ENCODE data around the gene CDKL4. TPM values are rescaled to one million over a fixed set of nuclear protein-coding genes. Genes with fewer than 3 reads are reported as not detected.

The CDKL4 gene
- total RNA-seq, 1 donor from 2014 or later, result 0.66 TPM

DNA sequence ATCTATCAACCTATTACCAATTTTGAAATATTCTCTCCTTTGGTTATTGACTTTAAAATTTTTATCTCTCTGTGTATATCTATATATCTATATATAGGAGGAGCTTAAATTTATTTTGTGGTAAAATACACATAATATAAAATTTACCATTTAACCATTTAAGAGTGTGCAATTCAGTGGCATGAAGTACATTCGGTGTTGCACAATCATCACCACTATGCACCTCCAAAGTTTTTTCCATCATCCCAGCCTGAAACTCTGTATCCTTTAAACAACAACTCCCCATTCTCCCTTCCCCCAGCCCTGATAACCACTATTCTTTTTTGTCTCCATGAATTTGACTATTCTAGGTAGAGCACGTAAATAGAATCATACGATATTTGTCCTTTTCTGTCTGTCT, 49.1 kb downstream of the CDKL4 start:
- Histone ChIP-seq H3K9me3 (replicated peaks) (peaks cover 12% of the 10 kb centered on the region), H3K4me3 (no peak overlapping the region), H3K36me3 (peaks cover 4% of the 10 kb centered on the region), H3K27ac (replicated peaks) (no peak overlapping the region), H3K27me3 (ENCODE audit: low read depth) (no peaks in the 10 kb centered on the region), H3K4me1 (no peaks in the 10 kb centered on the region)
- TF ChIP-seq, protein P1, sequence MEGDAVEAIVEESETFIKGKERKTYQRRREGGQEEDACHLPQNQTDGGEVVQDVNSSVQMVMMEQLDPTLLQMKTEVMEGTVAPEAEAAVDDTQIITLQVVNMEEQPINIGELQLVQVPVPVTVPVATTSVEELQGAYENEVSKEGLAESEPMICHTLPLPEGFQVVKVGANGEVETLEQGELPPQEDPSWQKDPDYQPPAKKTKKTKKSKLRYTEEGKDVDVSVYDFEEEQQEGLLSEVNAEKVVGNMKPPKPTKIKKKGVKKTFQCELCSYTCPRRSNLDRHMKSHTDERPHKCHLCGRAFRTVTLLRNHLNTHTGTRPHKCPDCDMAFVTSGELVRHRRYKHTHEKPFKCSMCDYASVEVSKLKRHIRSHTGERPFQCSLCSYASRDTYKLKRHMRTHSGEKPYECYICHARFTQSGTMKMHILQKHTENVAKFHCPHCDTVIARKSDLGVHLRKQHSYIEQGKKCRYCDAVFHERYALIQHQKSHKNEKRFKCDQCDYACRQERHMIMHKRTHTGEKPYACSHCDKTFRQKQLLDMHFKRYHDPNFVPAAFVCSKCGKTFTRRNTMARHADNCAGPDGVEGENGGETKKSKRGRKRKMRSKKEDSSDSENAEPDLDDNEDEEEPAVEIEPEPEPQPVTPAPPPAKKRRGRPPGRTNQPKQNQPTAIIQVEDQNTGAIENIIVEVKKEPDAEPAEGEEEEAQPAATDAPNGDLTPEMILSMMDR (IDR thresholded peaks at IDR 0.05; ENCODE audit: borderline replicate concordance), result no peak
- no peak for DNase-seq
- intact Hi-C loops (cut with micrococcal nuclease), result no loop called here

DNA sequence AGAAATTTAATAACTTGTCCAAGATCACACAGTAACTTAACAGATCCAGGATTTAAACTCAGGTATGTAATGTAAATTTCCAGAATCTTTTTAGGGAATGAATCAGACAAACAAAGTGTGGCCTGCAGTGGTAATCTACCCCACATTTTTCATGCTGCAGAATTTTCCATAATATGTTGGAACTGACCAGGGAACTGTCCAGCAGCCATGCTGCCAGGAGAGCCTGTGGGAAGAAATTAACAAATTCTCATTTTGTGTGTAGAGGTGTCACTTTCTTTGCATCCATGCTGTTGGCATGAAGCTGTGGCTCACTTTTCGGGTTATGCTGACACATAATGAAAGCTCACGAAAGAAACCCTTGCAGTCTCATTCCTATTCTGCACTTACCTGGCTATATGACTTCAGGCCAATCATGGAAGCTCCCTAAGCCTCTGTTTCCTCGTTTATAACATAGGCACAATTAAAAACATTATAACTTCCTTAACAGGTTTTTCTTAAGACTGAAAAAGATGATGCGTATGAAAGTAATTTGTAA, 54.7 kb downstream of the CDKL4 start:
- Histone ChIP-seq H3K27ac (replicated peaks) (no peak overlapping the region), H3K9me3 (replicated peaks) (no peaks in the 10 kb centered on the region), H3K4me1 (no peaks in the 10 kb centered on the region), H3K4me3 (no peak overlapping the region), H3K36me3 (no peaks in the 10 kb centered on the region), H3K27me3 (ENCODE audit: low read depth) (no peaks in the 10 kb centered on the region)
- TF ChIP-seq, protein P1 (IDR thresholded peaks at IDR 0.05; ENCODE audit: borderline replicate concordance), result no peak
- DNase-seq, result no peak
- intact Hi-C loops (cut with micrococcal nuclease), result no loop called here

DNA sequence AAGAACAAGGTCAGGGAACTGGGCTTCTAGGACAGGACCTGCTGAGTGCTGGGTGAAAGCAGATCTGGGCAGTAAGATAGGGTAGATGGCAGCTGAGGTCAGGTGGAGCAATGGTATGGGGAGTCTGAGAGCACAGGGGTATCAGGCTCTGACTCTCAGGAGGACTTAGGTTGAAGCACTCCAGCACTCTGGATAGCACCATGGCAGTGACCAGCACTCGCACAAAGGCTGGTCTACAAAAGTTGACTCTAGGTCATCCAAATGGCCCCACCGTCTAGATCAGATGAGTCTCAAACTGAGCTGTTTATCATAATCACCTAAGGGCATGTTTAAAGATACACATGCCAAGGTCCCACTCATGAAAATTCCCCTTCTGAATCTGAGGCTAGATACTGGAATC, 60.1 kb downstream of the CDKL4 start:
- intact Hi-C loops (cut with micrococcal nuclease), result no loop called here
- Histone ChIP-seq H3K4me3 (no peak overlapping the region), H3K27me3 (ENCODE audit: low read depth) (no peaks in the 10 kb centered on the region), H3K36me3 (no peaks in the 10 kb centered on the region), H3K27ac (replicated peaks) (no peak overlapping the region), H3K4me1 (no peaks in the 10 kb centered on the region), H3K9me3 (replicated peaks) (no peaks in the 10 kb centered on the region)
- DNase-seq, result no peak
- TF ChIP-seq, protein P1 (IDR thresholded peaks at IDR 0.05; ENCODE audit: borderline replicate concordance), result no peak

DNA sequence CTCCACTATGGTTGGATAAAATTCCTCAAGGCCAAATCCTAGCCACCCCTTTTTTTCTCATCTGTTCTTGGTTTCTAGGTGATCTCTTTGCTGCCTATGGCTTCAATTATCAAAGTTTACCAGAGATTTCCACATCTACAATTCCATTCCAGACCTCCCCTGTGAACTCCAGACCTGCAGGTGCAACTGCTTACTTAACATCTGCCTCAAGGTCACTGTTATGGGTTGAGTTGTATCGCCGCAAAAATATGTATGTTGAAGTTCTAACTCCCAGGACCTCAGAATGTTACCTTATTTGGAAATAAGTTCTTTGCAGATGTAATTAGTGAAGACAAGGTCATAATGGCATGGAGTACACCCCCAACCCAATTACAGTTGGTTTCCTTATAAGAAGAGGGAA, 62.5 kb downstream of the CDKL4 start:
- Histone ChIP-seq H3K4me1 (no peaks in the 10 kb centered on the region), H3K27me3 (ENCODE audit: low read depth) (no peaks in the 10 kb centered on the region), H3K4me3 (no peak overlapping the region), H3K9me3 (replicated peaks) (no peaks in the 10 kb centered on the region), H3K36me3 (no peaks in the 10 kb centered on the region), H3K27ac (replicated peaks) (no peak overlapping the region)
- no peak for DNase-seq
- intact Hi-C loops (cut with micrococcal nuclease), result no loop called here
- TF ChIP-seq, protein P1 (IDR thresholded peaks at IDR 0.05; ENCODE audit: borderline replicate concordance), result no peak

DNA sequence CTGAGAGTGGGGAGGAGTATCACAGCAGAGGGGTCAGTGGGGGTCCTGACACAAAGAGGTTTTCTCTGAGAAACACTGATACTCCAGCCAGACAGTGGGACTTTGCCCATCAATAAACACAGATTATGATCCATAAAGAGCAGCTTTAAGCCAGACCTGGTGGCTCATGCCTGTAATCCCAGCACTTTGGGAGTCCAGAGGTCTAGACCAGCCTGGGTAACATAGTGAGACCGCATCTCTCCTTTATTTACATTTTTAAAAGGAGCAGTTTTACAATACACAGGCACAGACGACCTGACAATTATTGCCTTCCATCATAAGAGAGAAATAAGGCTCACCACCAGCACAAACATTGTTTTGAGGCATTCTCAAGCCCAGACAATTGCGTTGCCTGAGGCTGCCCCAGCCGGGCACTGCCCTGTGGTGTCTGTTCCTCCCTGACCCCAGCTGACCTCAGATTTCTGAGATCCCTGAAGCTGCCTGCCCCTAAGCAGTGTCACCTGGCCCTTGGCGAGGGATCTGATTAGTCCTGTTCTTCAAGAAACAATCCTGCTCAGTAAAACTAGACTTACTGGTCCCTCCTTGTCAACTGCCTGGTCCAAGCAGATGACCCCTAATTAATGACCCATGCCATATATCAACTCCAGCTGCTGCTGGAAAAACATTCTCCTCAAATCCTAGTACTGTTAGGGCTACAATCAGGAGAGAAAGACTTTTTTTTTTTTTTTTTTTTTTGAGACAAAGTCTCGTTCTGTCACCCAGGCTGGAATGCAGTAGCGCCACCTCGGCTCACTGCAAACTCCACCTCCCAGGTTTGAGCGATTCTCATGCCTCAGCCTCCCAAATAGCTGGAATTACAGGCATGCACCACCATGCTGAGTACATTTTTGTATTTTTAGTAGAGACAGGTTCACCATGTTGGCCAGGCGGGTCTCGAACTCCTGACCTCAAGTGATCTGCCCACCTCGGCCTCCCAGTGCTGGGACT, 63.5 kb downstream of the CDKL4 start:
- Histone ChIP-seq H3K27ac (replicated peaks) (no peak overlapping the region), H3K36me3 (no peaks in the 10 kb centered on the region), H3K9me3 (replicated peaks) (no peaks in the 10 kb centered on the region), H3K27me3 (ENCODE audit: low read depth) (no peaks in the 10 kb centered on the region), H3K4me1 (no peaks in the 10 kb centered on the region), H3K4me3 (no peak overlapping the region)
- DNase-seq, result no peak
- TF ChIP-seq, protein P1 (IDR thresholded peaks at IDR 0.05; ENCODE audit: borderline replicate concordance), result no peak
- intact Hi-C loops (cut with micrococcal nuclease), result no loop called here
